Stimulated activated naive CD4-positive, alpha-beta T cell treated with Interleukin-2 at 50 U/mL for 16 hours (primary cell): ENCODE results near the gene RHOH.
"Not testable (repeated sequence)": the region's sequence is repeated elsewhere in the genome, so short reads cannot be mapped to it uniquely, and the experiment has no call there.

ENCODE experiments used
- DNase-seq: peaks from one replicate; lab custom pipeline; 2025; lab: John Stamatoyannopoulos, UW

RHOH gene

GRCh38 chr4:40262077-40262528 is 65.3 kb downstream of the RHOH start:
- DNase-seq = no peak

GRCh38 chr4:40262861-40263260 is 66.0 kb downstream of the RHOH start:
- DNase-seq = no peak

- no peak for DNase-seq
Measured at GRCh38 chr4:40264497-40264896, 67.7 kb downstream of the RHOH start.

GRCh38 chr4:40264995-40265909 is 68.4 kb downstream of the RHOH start:
- DNase-seq = no peak

GRCh38 chr4:40265910-40266274 is 69.1 kb downstream of the RHOH start:
- no peak for DNase-seq

GRCh38 chr4:40269133-40269532 is 72.3 kb downstream of the RHOH start:
- DNase-seq = no peak

- DNase-seq = no peak
Measured at GRCh38 chr4:40270609-40271008, 73.8 kb downstream of the RHOH start.

- DNase-seq = no peak
Measured at GRCh38 chr4:40275065-40275730, 78.4 kb downstream of the RHOH start.

GRCh38 chr4:40276546-40276945 is 79.7 kb downstream of the RHOH start:
- DNase-seq = no peak

GRCh38 chr4:40280586-40280985 is 83.8 kb downstream of the RHOH start:
- DNase-seq = peak; percentile 41

GRCh38 chr4:40281099-40281498 is 84.3 kb downstream of the RHOH start:
- DNase-seq = no peak

GRCh38 chr4:40281913-40282312 is 85.1 kb downstream of the RHOH start:
- no peak for DNase-seq

GRCh38 chr4:40282857-40283256 is 86.0 kb downstream of the RHOH start:
- DNase-seq = not testable (repeated sequence)

- DNase-seq = peak; percentile 6
Measured at GRCh38 chr4:40283413-40283812, 86.6 kb downstream of the RHOH start.

- DNase-seq = peak; percentile 83
Measured at GRCh38 chr4:40283968-40284367, 87.1 kb downstream of the RHOH start.

GRCh38 chr4:40285692-40286091 is 88.9 kb downstream of the RHOH start:
- DNase-seq = no peak

GRCh38 chr4:40288566-40288965 is 91.7 kb downstream of the RHOH start:
- DNase-seq = no peak

GRCh38 chr4:40289366-40290188 is 92.7 kb downstream of the RHOH start:
- DNase-seq = peak; percentile 18

- DNase-seq = peak; percentile 3
Measured at GRCh38 chr4:40290611-40291186, 93.9 kb downstream of the RHOH start.

GRCh38 chr4:40292313-40292759 is 95.5 kb downstream of the RHOH start:
- no peak for DNase-seq

GRCh38 chr4:40294339-40294738 is 97.5 kb downstream of the RHOH start:
- no peak for DNase-seq

- DNase-seq = not testable (repeated sequence)
Measured at GRCh38 chr4:40295030-40295429, 98.2 kb downstream of the RHOH start.
